Kidney epithelial cell (primary cell): Measurements from ENCODE around the gene S100PBP. TPM values are rescaled to one million over a fixed set of nuclear protein-coding genes. Genes with fewer than 3 reads are reported as not detected.
"Not testable (repeated sequence)": the region's sequence is repeated elsewhere in the genome, so short reads cannot be mapped to it uniquely, and the experiment has no call there.

ENCODE experiments used
- DNase-seq: peaks from one replicate; pipeline ENCODE4 v3.0.0-alpha.2; 2010; ENCODE audit warnings: low read depth
- H3K27me3 ChIP-seq: 2 replicates; pipeline ENCODE4 v1.6.0; 2011; ENCODE audit warnings: low read length; ENCODE audit not compliant: control insufficient read depth, insufficient read depth
- H3K36me3 ChIP-seq: 2 replicates; pipeline ENCODE4 v1.5.1; 2011; ENCODE audit warnings: low read length; ENCODE audit not compliant: control insufficient read depth, insufficient read depth
- H3K4me3 ChIP-seq: 2 replicates; pipeline ENCODE4 v1.5.1; 2011; ENCODE audit warnings: low read depth, mild to moderate bottlenecking, control low read depth, low read length
- total RNA-seq: library from RNA; depleted of rRNA; stranded (reverse); fragments of >200 nt; gene quantifications from 2 replicates; pipeline ENCODE4 v1.2.3, GENCODE V29; 2015
- TF ChIP-seq, protein P1 (sequence below): IDR thresholded peaks from 2 replicates; pipeline ENCODE4 v1.5.1; 2011; ENCODE audit warnings: mild to moderate bottlenecking, moderate library complexity, low read length, control low read depth, inconsistent platforms; ENCODE audit not compliant: insufficient read depth, poor library complexity, severe bottlenecking

Gene S100PBP
- total RNA-seq, 1 donor from 2014 or later: 11.2 TPM

DNA sequence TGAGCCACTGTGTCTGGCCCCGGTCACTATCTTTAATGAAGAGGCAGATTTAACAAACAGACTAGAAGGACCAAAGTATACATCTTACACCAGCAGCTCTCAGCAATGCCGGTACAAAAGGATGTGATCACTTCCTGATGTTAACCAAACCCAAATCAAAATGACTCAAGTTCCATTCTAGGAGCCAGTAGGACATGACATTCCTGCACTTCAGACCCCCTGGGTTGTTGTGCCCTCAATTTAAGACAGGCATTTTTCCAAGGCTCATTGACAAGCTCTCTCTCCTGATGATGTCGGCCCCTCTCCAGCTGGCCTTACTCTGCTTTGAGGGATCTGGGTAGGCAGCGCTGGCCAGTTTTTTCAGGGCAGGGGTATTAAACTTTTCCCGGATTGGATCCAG, 35.4 kb upstream of the S100PBP start:
- H3K36me3 ChIP-seq: peaks cover 6% of the 10 kb centered on the region
- TF ChIP-seq, protein P1, sequence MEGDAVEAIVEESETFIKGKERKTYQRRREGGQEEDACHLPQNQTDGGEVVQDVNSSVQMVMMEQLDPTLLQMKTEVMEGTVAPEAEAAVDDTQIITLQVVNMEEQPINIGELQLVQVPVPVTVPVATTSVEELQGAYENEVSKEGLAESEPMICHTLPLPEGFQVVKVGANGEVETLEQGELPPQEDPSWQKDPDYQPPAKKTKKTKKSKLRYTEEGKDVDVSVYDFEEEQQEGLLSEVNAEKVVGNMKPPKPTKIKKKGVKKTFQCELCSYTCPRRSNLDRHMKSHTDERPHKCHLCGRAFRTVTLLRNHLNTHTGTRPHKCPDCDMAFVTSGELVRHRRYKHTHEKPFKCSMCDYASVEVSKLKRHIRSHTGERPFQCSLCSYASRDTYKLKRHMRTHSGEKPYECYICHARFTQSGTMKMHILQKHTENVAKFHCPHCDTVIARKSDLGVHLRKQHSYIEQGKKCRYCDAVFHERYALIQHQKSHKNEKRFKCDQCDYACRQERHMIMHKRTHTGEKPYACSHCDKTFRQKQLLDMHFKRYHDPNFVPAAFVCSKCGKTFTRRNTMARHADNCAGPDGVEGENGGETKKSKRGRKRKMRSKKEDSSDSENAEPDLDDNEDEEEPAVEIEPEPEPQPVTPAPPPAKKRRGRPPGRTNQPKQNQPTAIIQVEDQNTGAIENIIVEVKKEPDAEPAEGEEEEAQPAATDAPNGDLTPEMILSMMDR: no peak
- DNase-seq: no peak
- no peaks in the 10 kb centered on the region for H3K27me3 ChIP-seq
- H3K4me3 ChIP-seq: no peak overlapping the region

DNA sequence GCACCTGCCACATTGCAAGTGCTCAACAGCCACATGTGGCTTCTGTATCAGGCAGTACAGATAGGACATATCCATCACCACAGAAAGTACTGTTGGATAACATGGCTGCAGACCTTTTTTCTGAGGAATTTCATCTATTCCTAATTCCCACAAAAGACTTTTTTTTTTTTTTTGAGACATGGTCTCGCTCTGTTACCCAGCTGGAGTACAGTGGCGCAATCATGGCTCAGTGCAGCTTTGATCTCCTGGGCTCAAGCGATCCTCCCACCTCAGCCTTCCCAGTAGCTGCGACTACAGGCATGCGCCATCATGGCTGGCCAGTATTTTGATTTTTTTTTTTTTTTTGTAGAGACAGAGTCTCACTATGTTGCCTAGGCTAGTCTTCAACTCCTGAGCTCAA, 33.6 kb upstream of the S100PBP start:
- DNase-seq: no peak
- TF ChIP-seq, protein P1: no peak
- Histone ChIP-seq H3K36me3 (peaks cover 6% of the 10 kb centered on the region), H3K4me3 (no peak overlapping the region), H3K27me3 (no peaks in the 10 kb centered on the region)

DNA sequence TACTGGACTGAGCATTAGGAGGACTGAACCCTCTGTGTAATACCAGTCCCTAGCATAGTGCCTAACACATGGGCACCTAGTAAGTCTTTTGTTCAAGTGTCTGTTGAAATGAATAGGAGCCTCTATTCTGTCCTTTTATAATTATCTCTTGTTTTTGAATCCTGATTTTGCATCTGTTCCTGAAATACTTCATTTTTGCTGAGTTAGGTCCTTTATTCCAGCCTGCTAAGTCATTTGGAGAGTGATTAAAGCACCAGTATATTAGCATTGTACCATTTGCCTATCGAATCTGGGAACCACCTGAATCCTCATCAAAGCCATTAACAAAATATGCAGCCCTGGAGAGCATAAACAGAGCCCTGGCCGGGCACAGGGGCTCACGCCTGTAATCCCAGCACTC, 32.6 kb upstream of the S100PBP start:
- no peak for DNase-seq
- Histone ChIP-seq H3K4me3 (no peak overlapping the region), H3K36me3 (peaks cover 6% of the 10 kb centered on the region), H3K27me3 (no peaks in the 10 kb centered on the region)
- TF ChIP-seq, protein P1: no peak

DNA sequence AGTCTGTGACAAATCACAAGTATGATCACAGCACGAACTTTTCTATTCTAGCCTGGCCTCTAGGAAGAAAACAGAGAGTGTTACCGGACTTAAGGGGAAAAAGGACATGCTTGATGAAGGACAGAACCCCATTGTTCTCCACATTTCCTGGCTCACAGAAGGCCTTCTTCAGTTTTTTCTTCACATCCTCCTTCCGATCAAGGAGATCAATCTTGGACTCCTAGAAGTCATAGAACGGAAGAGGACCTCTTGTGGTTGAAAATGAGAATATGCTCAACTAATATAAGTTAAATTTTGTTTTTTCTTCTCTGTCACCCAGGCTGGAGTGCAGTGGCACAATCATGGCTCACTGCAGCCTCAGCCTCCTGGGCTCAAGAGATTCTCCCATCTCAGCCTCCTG, 30.6 kb upstream of the S100PBP start:
- no peak for DNase-seq
- Histone ChIP-seq H3K36me3 (peaks cover 5% of the 10 kb centered on the region), H3K27me3 (no peaks in the 10 kb centered on the region), H3K4me3 (no peak overlapping the region)
- TF ChIP-seq, protein P1: peak; percentile 24

DNA sequence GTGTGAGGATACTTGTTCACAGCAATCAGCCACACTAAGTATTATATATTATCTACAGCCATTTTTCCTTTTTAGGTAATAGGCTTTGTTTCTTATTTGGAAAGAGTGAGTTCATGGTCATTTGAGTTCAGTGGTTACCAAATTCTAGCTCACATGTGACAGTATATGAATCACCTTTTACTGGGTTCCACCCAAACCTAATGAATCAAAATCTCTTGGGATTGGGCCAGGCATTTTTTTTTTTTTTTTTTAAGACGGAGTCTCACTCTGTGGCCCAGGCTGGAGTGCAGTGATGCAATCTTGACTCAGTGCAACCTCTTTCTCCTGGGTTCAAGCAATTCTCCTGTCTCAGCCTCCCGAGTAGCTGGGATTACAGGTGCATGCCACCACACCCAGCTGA, 28.1 kb upstream of the S100PBP start:
- not testable (repeated sequence) for H3K27me3 ChIP-seq, H3K36me3 ChIP-seq, H3K4me3 ChIP-seq
- DNase-seq: peak; percentile 67

DNA sequence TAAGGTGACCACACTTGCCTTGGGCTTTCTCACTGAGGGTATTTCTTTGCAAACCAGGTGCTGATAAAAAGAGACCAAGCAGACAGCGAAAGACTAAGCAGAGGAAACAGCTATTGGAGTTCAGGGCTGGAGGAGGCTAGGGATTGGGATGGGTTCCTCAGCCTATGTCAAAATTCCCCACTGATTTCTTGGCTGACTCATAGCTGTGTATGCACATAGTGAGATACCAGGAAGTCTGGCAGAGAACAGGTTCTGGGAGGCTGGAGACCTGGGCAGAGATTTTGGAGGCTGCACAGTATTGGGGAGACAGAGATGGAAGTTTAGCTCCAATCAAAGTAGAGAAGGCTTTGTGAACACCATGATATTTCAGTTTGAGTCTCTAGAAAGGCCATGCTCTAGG, 25.6 kb upstream of the S100PBP start:
- TF ChIP-seq, protein P1: no peak
- peaks cover 4% of the 10 kb centered on the region for H3K36me3 ChIP-seq
- H3K4me3 ChIP-seq: no peak overlapping the region
- H3K27me3 ChIP-seq: no peaks in the 10 kb centered on the region
- DNase-seq: no peak

DNA sequence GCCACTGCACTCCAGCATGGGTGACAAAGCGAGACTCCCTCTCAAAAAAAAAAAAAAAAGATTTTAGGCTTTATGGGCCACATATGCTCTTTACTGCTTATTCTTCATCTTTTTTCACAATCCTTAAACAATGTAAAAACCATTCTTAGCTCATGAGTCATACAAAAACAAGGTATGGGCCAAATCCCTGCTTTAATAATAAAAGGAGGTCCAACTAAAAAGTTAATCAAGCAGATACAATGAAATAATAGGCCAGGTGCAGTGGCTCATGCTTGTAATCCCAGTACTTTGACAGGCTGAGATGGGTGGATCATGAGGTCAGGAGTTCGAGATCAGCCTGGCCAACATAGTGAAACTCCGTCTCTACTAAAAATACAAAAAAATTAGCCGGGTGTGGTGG, 21.7 kb upstream of the S100PBP start:
- DNase-seq, H3K36me3 ChIP-seq, H3K27me3 ChIP-seq, H3K4me3 ChIP-seq: not testable (repeated sequence)
